ENCODE measurements around the gene CAMK2B.

Gene CAMK2B

GRCh38 chr7:44183386-44183785 is 142.0 kb downstream of the CAMK2B start:
- no peak overlapping the region for H3K9ac ChIP-seq (ENCODE audit: low read depth, low read length)
- no peak overlapping the region for H3K4me2 ChIP-seq (ENCODE audit: insufficient read depth, low read length)
- no peak overlapping the region for H3K27ac ChIP-seq (ENCODE audit: low read length)
- H3K36me3 ChIP-seq (ENCODE audit: insufficient read depth, low read length): no peaks in the 10 kb centered on the region
- H3K4me3 ChIP-seq (ENCODE audit: low read depth in 1 of 2, low read length in 2 of 2): no peak overlapping the region
- no peak overlapping the region for H2AFZ ChIP-seq (ENCODE audit: low read depth, low read length)
- no peaks in the 10 kb centered on the region for H3K27me3 ChIP-seq (ENCODE audit: insufficient read depth, low read length, poor library complexity)
- no peaks in the 10 kb centered on the region for H3K79me2 ChIP-seq (ENCODE audit: insufficient read depth, low read length)
- H4K20me1 ChIP-seq (ENCODE audit: insufficient read depth, low read length): no peaks in the 10 kb centered on the region
- no peak for DNase-seq
- no peak for ATAC-seq (ENCODE audit: insufficient read depth, low read depth)
- no peaks in the 10 kb centered on the region for H3K4me1 ChIP-seq (ENCODE audit: insufficient read depth, low read length)
- H3K9me3 ChIP-seq (ENCODE audit: insufficient read depth, low read length, severe bottlenecking): peaks cover 10% of the 10 kb centered on the region
- TF ChIP-seq EZH2 (IDR thresholded peaks at IDR 0.05; ENCODE audit: borderline replicate concordance, low read depth, low read length, severe bottlenecking): no peak
- TF ChIP-seq CTCF (IDR thresholded peaks at IDR 0.05; ENCODE audit: borderline replicate concordance, extremely low read depth, low read length, poor library complexity, severe bottlenecking): no peak

DNA sequence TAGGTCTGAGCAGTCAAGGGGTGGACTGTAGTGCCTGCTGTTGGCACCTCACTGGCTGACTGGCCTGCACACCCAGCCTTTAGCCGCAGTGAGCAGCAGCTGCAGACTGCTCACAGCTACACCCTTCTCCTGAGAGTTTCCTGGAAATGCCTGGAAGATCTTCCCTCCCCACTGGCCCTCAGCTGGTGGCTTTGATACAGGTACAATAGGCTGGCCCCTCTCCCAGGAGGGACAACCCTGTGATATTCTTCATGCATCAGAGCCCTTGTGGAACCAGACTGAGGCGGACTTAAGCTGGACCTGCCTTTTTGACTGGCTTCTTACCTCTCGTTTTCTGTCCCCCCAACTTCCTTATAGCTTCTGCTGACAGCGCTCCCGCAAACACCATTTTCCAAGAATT is 142.6 kb downstream of the CAMK2B start:
- DNase-seq: no peak
- no peak overlapping the region for H2AFZ ChIP-seq (ENCODE audit: low read depth, low read length)
- H3K9ac ChIP-seq (ENCODE audit: low read depth, low read length): no peak overlapping the region
- ATAC-seq (ENCODE audit: insufficient read depth, low read depth): no peak
- H3K27ac ChIP-seq (ENCODE audit: low read length): no peak overlapping the region
- H3K4me1 ChIP-seq (ENCODE audit: insufficient read depth, low read length): no peaks in the 10 kb centered on the region
- TF ChIP-seq EZH2 (IDR thresholded peaks at IDR 0.05; ENCODE audit: borderline replicate concordance, low read depth, low read length, severe bottlenecking) (no peak), CTCF (IDR thresholded peaks at IDR 0.05; ENCODE audit: borderline replicate concordance, extremely low read depth, low read length, poor library complexity, severe bottlenecking) (no peak)
- H3K79me2 ChIP-seq (ENCODE audit: insufficient read depth, low read length): no peaks in the 10 kb centered on the region
- no peaks in the 10 kb centered on the region for H3K36me3 ChIP-seq (ENCODE audit: insufficient read depth, low read length)
- peaks cover 10% of the 10 kb centered on the region for H3K9me3 ChIP-seq (ENCODE audit: insufficient read depth, low read length, severe bottlenecking)
- H3K27me3 ChIP-seq (ENCODE audit: insufficient read depth, low read length, poor library complexity): no peaks in the 10 kb centered on the region
- H3K4me3 ChIP-seq (ENCODE audit: low read depth in 1 of 2, low read length in 2 of 2): no peak overlapping the region
- no peaks in the 10 kb centered on the region for H4K20me1 ChIP-seq (ENCODE audit: insufficient read depth, low read length)
- no peak overlapping the region for H3K4me2 ChIP-seq (ENCODE audit: insufficient read depth, low read length)

- ATAC-seq (ENCODE audit: insufficient read depth, low read depth) (no peak), DNase-seq (no peak)
- Histone ChIP-seq H3K36me3 (ENCODE audit: insufficient read depth, low read length) (no peaks in the 10 kb centered on the region), H3K4me1 (ENCODE audit: insufficient read depth, low read length) (no peaks in the 10 kb centered on the region), H3K9ac (ENCODE audit: low read depth, low read length) (no peak overlapping the region), H3K79me2 (ENCODE audit: insufficient read depth, low read length) (no peaks in the 10 kb centered on the region), H3K27ac (ENCODE audit: low read length) (no peak overlapping the region), H3K4me3 (ENCODE audit: low read depth in 1 of 2, low read length in 2 of 2) (no peak overlapping the region), H3K27me3 (ENCODE audit: insufficient read depth, low read length, poor library complexity) (no peaks in the 10 kb centered on the region), H4K20me1 (ENCODE audit: insufficient read depth, low read length) (0 out of 2 replicates have a peak, but pooled peaks cover 2% of the 10 kb centered on the region), H3K4me2 (ENCODE audit: insufficient read depth, low read length) (no peak overlapping the region), H3K9me3 (ENCODE audit: insufficient read depth, low read length, severe bottlenecking) (peaks cover 10% of the 10 kb centered on the region), H2AFZ (ENCODE audit: low read depth, low read length) (no peak overlapping the region)
- TF ChIP-seq EZH2 (IDR thresholded peaks at IDR 0.05; ENCODE audit: borderline replicate concordance, low read depth, low read length, severe bottlenecking) (no peak), CTCF (IDR thresholded peaks at IDR 0.05; ENCODE audit: borderline replicate concordance, extremely low read depth, low read length, poor library complexity, severe bottlenecking) (no peak)
Measured at GRCh38 chr7:44180631-44181030, 144.8 kb downstream of the CAMK2B start.
